GM19035 (cell line): ENCODE measurements around the gene SLC28A2.
"Not testable (repeated sequence)": the region's sequence is repeated elsewhere in the genome, so short reads cannot be mapped to it uniquely, and the experiment has no call there.

ENCODE experiments used
- ATAC-seq: cut with Tn5 transposase; IDR thresholded peaks from one replicate; pipeline ENCODE4 v1.9.1; 2021; ENCODE audit not compliant: unreplicated experiment

The SLC28A2 gene

DNA sequence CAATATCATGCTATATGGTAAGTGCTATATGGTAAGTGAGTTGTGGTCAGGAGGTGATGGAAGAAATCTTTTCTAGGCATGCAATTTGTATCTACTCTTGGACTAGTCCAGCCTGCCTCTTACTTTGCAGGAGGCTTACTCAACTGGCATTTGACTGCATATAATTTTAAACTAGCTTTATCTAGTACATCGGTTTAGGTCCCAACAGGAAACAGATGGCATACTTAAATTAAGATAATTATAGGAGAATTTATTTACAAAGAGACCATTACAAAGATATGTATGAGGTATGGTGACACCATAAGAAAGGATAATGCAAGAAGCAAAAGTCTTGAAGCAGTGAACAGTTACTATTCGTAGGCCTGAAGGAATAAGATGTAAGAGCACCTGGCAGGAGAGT is 7.8 kb downstream of the SLC28A2 start:
- ATAC-seq, result no peak

- ATAC-seq, result no peak
Measured at GRCh38 chr15:45262906-45263461, 10.9 kb downstream of the SLC28A2 start.

GRCh38 chr15:45263854-45264253 is 11.8 kb downstream of the SLC28A2 start:
- ATAC-seq, result no peak

DNA sequence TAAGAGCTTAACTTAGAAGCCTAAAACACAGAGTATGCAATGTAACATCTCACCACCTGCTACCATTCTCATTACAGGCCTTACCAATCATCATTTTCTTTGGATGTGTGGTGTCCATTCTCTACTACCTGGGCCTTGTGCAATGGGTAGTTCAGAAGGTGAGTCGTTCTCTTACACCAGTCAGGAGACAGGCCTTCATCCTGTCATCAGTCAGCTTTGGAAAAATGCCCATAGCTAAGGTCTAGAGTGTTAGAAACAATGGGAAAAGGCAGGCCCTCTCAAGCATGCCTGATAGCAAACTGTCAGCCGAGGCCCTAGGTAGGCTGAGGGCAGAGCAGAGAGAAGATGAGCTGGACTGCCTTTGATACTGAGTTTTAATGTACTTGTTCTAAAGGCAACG is 13.5 kb downstream of the SLC28A2 start:
- no peak for ATAC-seq

DNA sequence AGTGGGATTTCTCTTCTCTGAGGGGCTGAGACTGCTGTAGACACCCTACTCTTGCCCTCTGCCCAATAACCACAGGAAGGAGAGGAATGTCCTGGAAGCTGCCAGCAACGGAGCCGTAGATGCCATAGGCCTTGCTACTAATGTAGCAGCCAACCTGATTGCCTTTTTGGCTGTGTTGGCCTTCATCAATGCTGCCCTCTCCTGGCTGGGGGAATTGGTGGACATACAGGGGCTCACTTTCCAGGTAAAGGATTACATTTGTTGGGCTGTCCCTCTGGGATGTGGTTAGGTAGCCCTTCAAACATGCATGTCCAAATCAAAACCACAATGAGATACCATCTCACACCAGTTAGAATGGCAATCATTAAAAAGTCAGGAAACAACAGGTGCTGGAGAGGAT is 16.1 kb downstream of the SLC28A2 start:
- ATAC-seq, result no peak

- ATAC-seq, result no peak
Measured at GRCh38 chr15:45274636-45275380, 22.8 kb downstream of the SLC28A2 start.

DNA sequence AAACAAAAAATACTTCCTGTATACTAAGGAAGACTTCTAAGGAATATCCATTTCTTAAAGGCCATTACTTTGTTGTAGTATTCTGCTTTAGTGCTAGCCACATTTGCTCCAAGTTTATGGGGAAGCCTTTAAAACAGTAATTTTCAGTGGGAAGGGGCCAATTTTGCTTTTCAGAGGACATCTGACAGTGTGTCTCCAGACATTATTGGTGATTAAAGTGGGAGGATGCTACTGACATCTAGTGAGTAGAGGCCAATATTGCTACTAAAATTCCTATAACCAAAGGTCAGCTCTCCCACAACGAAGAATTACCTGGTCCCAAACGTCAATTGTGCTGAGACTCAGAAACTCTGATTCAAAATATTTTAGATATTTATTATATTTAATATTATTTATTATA is 24.8 kb downstream of the SLC28A2 start:
- no peak for ATAC-seq

DNA sequence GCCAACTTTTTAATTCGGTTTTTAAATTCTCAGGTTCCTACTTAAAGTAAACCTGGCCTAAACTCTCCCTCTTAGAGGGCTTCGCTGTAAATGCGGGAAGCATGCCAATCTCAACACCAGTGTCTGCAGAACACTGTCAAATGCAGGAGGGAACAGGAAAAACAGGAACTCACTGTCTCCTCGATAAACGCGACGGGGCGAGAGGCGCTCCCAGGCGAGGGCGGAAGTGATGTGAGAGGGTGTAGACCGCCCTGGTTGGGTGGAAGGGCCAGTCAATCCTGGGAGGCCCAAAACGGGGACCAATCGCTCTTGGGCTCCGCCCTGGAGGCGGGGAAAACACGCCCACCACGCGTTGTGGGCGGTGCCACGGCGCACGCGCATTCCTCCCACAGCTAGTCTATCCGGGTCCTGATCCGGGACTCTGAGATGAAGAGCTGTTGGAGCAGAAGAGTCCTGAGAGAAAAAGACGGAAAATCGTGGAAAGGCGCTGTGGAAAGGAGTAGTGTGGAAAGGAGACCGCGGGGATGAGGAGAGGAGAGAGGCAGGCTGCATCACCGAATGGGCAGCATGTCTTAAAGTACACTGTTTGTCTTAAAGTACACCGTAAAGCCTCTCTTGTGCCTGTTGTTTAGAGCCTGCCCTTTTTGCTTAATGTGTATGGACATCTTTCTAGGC is 27.1 kb downstream of the SLC28A2 start:
- ATAC-seq, result peak; percentile 99

GRCh38 chr15:45285413-45285812 is 33.4 kb downstream of the SLC28A2 start:
- ATAC-seq, result no peak

DNA sequence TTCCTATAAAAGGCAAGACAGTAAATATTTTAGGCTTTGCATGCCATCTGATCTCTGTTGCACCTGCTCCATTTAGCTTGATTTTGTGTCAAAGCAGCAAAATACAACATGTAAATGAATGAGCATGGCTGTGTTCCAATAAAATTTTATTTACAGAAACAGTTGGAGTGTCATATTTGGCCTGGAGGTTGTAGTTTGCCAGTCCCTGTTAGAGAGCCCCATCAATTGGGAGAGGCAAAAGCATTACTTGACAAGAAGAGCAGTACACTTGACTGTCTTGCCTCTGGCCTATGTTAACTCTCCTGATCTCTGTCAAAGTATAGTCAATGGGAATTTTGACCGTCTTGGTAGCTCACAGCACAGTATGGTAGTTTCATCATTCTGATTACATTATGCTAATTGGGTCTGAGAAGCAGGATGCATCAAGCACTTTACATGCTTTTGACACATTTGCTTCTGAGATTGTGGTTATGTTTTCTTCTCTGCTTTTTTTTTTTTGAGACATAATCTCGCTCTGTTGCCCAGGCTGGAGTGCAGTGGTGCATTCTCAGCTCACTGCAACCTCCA is 35.4 kb downstream of the SLC28A2 start:
- ATAC-seq, result no peak

GRCh38 chr15:45288947-45289346 is 36.9 kb downstream of the SLC28A2 start:
- no peak for ATAC-seq

DNA sequence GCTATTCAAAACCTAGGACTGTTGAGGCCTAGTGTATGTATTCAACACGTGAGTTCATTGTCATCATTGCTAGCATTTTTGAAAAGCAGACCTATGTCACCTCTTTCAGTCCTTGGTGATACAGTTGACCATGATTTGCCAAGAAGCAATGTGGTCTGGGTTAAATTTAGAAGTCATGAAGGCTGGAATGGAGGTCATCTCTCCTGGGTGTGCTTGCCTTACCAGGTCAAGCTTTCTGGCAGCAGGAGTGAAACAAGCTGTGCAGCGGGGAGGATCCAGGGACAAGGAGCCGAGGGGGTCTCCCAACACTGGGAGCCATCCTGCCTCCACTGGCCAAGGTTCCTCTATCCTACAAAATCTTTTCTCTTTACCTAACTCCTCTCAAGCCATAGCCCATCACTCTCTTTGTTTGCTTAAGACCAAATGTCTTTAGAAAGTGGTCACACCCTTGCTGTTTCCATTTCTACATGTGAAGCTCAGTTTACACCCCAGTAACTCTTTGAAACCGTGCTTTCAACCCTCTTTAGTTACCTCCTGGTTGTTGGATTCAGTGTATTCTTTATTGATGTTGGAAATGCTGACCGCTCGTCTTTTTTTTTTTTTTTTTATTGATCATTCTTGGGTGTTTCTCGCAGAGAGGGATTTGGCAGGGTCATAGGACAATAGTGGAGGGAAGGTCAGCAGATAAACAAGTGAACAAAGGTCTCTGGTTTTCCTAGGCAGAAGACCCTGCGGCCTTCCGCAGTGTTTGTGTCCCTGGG is 40.0 kb downstream of the SLC28A2 start:
- no peak for ATAC-seq

DNA sequence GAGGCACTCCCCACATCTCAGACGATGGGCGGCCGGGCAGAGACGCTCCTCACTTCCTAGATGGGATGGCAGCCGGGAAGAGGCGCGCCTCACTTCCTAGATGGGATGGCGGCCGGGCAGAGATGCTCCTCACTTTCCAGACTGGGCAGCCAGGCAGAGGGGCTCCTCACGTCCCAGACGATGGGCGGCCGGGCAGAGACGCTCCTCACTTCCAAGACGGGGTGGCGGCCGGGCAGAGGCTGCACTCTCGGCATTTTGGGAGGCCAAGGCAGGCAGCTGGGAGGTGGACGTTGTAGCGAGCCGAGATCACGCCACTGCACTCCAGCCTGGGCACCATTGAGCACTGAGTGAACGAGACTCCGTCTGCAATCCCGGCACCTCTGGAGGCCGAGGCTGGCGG is 41.3 kb downstream of the SLC28A2 start:
- not testable (repeated sequence) for ATAC-seq

DNA sequence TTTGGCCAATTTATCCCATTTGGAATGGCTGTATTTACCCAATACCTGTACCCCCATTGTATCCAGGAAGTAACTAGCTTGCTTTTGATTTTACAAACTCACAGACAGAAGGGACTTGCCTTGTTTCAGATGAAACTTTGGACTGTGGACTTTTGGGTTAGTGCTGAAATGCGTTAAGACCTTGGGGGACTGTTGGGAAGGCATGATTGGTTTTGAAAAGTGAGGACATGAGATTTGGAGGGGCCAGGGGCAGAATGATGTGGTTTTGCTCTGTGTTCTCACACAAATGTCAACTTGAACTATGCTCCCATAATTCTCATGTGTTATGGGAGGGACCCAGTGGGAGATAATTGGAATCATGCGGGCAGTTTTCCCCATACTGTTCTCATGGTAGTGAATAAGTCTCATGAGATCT is 46.9 kb downstream of the SLC28A2 start:
- ATAC-seq, result not testable (repeated sequence)

GRCh38 chr15:45304711-45305110 is 52.7 kb downstream of the SLC28A2 start:
- no peak for ATAC-seq

DNA sequence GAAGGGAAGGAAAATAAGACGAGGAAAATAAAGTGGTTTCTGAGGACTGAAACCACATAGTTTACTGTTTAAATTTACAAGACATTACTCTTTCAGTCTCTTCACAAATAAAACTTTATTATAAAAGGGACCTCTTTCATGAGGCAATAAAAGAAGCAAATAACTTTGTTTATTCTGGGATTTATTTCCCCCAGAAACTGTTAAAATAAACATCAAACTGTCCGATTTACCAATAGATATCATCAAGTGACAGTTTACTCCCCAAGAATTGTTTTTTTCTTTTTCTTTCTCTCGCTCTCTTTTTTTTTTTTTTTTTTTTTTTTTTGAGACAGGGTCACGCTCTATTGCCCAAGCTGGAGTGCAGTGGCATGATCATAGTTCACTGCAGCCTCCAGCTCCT is 54.1 kb downstream of the SLC28A2 start:
- no peak for ATAC-seq

DNA sequence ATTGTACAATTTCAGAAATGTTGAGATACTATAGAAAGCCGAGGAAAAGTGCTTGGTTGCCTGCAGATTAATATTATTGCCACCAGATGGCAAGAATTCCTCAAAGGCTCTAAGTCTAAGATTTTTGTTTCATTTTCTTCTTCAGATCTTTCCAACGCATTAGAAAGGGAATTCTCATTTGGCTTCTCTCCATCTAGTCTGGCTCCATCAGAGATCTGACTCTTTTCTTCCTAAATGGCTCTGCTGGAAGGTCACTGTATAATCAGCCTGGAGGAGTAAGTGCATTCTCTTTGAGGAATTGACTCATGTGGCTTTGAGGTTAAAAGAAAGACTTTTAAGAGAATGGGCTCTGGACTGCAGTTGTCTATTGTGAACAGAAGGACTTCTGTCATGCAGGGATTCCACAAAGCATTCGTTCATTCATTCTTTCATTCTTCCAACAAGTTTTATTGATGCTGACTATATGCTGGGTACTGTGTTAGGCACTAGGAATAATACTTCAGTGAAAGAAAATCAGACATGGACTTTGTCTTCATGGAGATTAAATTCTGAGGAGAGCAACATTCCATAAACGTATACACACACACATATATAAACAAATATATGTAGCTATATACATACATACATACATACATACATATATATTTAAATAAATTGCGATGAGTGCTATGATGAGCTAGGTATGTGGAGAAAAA is 55.3 kb downstream of the SLC28A2 start:
- ATAC-seq, result no peak

DNA sequence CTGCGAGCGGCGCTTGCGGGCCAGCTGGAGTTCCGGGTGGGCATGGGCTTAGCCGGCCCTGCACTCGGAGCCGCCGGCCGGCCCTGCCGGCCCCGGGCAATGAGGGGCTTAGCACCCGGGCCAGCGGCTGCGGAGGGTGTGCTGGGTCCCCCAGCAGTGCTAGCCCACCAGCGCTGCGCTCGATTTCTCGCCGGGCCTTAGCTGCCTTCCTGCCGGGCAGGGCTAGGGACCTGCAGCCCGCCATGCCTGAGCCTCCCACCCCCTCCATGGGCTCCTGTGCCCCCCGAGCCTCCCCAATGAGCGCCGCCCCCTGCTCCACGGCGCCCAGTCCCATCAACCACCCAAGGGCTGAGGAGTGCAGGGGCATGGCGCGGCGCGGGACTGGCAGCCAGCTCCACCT is 62.1 kb downstream of the SLC28A2 start:
- ATAC-seq, result not testable (repeated sequence)

- ATAC-seq, result no peak
Measured at GRCh38 chr15:45314960-45315359, 62.9 kb downstream of the SLC28A2 start.

GRCh38 chr15:45319472-45320214 is 67.6 kb downstream of the SLC28A2 start:
- no peak for ATAC-seq
